NCI-H2196 (cell line): Measurements from ENCODE around the gene PFDN1.
"Not testable (repeated sequence)": the region's sequence is repeated elsewhere in the genome, so short reads cannot be mapped to it uniquely, and the experiment has no call there.

Source experiments
- DNase-seq: peaks from one replicate; lab custom pipeline; 2025; ENCODE audit not compliant: unreplicated experiment; lab: John Stamatoyannopoulos, UW

The PFDN1 gene

DNA sequence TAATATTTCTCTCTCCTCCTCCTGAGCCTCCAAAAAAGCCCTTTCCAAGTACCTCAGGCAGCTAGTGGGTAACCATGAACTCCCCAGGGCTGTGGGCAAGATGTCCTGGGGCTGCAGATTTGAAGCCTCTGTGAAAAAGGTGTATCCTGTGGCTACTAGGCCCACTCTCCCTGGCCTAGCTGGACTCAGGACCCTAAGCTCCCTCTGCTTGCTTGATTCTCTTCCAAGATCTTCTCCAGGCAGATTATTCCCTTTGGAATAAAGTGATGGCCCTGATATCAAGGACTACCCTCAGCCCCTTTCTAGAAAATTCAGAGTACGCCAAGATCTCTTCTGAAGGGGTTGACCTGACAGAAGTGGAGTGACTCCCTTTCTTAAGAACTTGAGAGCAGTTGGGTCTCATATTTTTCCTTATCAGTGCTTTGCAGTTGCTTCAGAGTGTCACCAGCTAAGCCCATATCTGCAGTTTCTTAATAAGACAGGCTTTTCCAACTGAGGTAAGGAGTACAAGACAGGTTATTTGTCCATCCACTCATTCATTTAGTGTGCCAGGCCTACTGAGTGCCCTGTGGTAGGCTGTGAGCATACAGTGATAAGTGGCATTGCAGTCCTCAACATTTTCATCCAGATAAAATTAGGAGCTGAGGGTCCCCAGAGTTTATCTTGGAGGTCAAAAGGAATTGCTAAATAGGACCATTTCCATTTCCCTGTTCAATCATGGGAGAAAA lies 85.4 kb downstream of the PFDN1 start:
- DNase-seq, result no peak

- DNase-seq, result no peak
These were observed 86.3 kb downstream of the PFDN1 start for GRCh38 chr5:140216478-140217074.

- no peak for DNase-seq
These were observed 87.6 kb downstream of the PFDN1 start for GRCh38 chr5:140215276-140215675.

GRCh38 chr5:140214831-140215230 lies 88.1 kb downstream of the PFDN1 start:
- DNase-seq, result peak; percentile 52

- DNase-seq, result no peak
These were observed 89.4 kb downstream of the PFDN1 start for GRCh38 chr5:140213370-140213983.

DNA sequence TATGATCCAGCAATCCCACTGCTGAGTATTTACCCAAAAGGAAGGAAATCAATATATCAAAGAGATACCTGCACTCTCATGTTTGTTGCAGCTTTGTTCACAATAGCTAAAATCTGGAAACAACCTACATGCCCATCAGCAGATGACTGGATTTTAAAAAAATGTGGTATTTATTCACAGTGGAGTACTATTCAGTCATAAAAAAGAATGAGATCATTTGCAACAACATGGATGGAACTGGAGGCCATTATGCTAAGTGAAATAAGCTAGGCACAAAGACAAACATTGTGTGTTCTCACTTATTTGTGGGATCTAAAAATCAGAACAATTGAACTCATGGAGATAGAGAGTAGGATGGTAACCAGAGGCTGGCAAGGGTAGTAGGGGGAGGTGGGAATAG lies 94.8 kb downstream of the PFDN1 start:
- no peak for DNase-seq

- DNase-seq, result no peak
These were observed 95.5 kb downstream of the PFDN1 start for GRCh38 chr5:140207250-140207964.

DNA sequence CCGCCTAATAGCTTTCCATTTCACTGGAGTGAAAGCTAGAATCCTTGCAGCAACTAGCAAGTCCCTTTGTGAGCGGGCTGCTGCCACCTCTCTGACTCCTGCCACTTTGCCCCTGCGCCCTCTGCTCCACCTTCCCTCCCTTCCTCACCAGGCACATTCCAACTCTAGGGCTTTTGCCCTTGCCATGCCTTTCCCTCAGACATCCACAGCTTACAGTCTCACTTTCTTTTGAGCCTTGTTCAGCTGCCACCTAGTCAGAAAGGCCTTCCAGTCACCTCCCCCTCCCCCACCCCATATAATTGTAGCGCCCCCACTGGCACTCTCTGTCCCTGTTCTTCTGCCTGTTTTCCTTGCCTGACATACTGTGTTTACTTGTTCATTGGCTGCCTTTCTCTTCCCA lies 96.9 kb downstream of the PFDN1 start:
- DNase-seq, result no peak

DNA sequence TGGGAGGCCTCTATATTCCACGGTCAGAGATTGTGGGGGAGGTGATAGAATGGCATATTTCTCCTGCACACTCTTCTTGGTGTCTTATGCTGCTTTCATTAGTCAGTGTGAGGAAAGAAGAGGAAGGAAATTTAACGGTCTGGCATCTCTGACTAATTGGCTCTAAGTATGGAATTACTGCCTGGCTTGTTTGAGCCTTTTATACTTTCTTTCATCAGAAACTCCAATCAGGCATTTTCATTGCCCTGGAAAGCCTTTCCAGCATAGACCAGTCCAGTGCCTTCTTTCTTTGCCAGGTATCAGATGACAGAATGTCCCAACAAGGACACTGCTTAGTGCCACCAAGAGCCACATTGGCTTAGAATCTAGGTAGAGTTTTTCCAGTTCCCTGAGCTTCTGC lies 97.7 kb downstream of the PFDN1 start:
- DNase-seq, result no peak

DNA sequence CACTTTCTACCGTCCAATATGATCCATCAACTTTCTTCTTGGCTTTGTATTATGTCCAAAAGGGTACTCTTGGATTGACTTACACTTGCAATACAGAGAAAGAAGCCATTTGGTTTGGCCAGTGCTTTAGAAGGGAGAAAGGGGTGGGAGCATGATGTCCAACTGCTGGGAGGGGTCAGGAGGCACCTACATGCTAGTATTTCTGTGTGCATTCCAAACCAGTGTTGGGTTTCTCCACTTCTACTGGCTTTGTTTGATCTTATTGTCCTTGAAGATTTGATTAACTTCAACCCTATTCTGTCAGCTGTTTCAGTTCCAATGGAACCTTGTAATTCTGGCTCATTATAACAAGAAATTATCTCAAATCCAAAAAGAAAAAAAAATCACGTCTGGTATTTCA lies 100.3 kb downstream of the PFDN1 start:
- no peak for DNase-seq

GRCh38 chr5:140202078-140202477 lies 100.8 kb downstream of the PFDN1 start:
- no peak for DNase-seq

DNA sequence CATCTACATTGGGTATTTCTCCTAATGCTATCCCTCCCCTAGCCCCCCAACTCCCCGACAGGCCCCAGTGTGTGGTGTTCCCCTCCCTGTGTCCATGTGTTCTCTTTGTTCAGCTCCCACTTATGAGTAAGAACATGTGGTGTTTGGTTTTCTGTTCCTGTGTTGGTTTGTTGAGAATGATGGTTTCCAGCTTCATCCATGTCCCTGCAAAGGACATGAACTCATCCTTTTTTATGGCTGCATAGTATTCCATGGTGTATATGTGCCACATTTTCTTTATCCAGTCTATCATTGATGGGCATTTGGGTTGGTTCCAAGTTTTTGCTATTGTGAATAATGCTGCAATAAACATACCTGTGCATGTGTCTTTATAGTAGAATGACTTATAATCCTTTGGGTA lies 104.0 kb downstream of the PFDN1 start:
- DNase-seq, result not testable (repeated sequence)

DNA sequence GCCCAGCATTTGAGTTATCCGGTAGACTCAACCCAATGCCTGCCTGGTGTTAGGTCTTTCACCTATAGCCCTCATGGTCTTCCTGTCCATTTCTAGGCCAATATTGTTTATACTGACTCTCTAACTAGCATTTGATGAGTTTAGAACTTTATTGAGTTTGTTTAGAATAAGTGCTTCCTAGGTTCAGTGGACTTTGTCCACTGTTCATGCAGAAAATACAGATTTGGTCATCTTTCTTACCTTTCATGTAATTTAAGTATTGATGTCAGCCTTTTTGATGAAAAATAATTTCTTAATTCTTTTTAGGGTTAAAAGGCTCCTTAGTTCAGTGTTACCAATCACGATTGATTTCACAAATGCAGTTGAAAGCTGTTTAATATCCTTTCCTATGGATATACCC lies 105.9 kb downstream of the PFDN1 start:
- no peak for DNase-seq

GRCh38 chr5:140196115-140196814 lies 106.6 kb downstream of the PFDN1 start:
- DNase-seq, result no peak
